Measurements from ENCODE around the gene GDI2.

DNA sequence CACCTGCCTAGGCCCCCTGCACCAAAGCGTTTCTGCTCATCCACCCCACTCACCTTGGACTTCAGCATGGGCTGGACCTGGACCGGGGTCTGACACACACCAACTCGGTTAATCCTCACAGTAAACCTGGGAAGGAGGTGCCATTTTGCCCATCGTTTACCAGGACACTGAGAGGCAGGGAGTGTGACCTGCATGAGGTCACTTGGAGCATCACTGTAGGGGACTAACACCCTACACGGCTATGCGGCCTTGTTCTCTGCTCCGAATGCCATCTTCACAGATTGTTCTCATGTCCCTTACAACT is 43.4 kb upstream of the GDI2 start:
- TF ChIP-seq CTCF (conservative IDR thresholded peaks at IDR 0.05; ENCODE audit: low read depth, low read length) = no peak
- TF ChIP-seq EZH2 (IDR thresholded peaks at IDR 0.05; ENCODE audit: borderline replicate concordance, low read depth, low read length, poor library complexity, severe bottlenecking) = no peak

Measured in A673 (cell line).